Adrenal gland (tissue), 5 donors: ENCODE data around the gene RICTOR.

ENCODE experiments used
- POLR2A ChIP-seq, 2 donors: fragments of 450-650 bp; IDR thresholded peaks; one replicate each; pipeline ENCODE4 v1.6.1; 2017; ENCODE audit warnings: antibody characterized with exemption in 2 of 2, mild to moderate bottlenecking in 2 of 2, moderate library complexity in 1 of 2
- TF ChIP-seq, protein P1 (sequence below), 6 experiments: fragments of 450-650 bp in 4 of 6; fragments of 200-600 bp in 2 of 6; sonication (generic) in 1 of 6; IDR thresholded peaks; 1 replicate in 5 of 6; 2 replicates in 1 of 6; pipeline versions ENCODE4 v1.5.1 to v1.8.0; 2016 to 2021; ENCODE audit warnings: antibody characterized with exemption in 6 of 6, mild to moderate bottlenecking in 2 of 6, moderate library complexity in 1 of 6
- donor health status: DM: no; HTN: no; CAD: no.

GRCh38 chr5:39104221-39104620, 30.0 kb upstream of the RICTOR start:
- no peak for TF ChIP-seq POLR2A (IDR thresholded peaks at IDR 0.05)
- TF ChIP-seq, protein P1, sequence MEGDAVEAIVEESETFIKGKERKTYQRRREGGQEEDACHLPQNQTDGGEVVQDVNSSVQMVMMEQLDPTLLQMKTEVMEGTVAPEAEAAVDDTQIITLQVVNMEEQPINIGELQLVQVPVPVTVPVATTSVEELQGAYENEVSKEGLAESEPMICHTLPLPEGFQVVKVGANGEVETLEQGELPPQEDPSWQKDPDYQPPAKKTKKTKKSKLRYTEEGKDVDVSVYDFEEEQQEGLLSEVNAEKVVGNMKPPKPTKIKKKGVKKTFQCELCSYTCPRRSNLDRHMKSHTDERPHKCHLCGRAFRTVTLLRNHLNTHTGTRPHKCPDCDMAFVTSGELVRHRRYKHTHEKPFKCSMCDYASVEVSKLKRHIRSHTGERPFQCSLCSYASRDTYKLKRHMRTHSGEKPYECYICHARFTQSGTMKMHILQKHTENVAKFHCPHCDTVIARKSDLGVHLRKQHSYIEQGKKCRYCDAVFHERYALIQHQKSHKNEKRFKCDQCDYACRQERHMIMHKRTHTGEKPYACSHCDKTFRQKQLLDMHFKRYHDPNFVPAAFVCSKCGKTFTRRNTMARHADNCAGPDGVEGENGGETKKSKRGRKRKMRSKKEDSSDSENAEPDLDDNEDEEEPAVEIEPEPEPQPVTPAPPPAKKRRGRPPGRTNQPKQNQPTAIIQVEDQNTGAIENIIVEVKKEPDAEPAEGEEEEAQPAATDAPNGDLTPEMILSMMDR (IDR thresholded peaks at IDR 0.05), result no peak
